ENCODE results near the gene IGSF6.
"Not testable (repeated sequence)": the region's sequence is repeated elsewhere in the genome, so short reads cannot be mapped to it uniquely, and the experiment has no call there.

Gene IGSF6

DNA sequence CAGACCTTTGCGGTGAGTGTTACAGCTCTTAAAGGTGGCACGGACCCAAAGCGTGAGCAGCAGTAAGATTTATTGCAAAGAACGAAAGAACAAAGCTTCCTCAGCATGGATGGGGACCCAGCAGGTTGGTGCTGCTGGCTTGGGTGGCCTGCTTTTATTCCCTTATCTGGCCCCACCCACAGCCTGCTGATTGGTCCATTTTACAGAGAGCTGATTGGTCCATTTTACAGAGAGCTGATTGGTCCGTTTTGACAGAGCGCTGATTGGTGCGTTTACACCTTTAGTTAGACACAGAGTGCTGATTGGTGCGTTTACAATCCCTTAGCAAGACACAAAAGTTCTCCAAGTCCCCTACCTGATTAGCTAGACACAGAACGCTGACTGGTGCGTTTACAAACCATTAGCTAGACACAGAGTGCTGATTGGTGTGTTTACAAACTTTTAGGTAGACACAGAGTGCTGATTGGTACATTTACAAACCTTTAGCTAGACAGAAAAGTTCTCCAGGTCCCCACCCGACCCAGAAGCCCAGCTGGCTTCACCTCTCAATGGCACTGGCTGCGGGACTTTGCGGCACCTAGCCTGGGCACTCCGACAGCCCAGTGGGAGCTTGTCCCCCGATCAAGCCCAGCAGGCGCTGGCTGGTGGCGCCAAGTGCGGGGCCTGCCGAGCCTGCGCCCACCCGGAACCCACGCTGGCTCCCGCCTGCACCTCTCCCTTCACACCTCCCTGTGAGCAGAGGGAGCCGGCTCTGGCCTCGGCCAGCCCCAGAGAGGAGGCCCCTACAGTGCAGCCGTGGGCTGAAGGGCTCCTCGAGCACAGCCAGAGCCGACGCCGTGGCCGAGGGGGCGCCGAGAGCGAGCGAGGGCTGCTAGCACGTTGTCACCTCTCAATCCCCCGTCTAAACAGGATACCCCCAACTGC is 22.5 kb downstream of the IGSF6 start:
- not testable (repeated sequence) for DNase-seq (ENCODE audit: low spot score)

DNA sequence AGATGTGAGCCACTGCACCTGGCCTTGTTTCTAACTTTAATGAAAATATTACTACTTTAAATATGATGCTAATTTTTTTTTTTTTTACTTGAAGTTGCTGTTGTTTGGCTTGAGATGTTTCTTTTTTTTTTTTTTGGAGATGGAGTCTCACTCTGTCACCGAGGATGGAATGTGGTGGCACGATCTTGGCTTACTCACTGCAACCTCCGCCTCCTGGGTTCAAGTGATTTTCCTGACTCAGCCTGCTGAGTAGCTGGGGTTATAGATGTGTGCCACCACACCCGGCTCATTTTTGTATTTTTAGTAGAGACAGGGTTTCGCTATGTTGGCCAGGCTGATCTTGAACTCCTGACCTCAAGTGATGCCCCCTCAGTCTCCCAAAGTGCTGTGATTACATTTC is 23.6 kb downstream of the IGSF6 start:
- DNase-seq (ENCODE audit: low spot score): no peak

DNA sequence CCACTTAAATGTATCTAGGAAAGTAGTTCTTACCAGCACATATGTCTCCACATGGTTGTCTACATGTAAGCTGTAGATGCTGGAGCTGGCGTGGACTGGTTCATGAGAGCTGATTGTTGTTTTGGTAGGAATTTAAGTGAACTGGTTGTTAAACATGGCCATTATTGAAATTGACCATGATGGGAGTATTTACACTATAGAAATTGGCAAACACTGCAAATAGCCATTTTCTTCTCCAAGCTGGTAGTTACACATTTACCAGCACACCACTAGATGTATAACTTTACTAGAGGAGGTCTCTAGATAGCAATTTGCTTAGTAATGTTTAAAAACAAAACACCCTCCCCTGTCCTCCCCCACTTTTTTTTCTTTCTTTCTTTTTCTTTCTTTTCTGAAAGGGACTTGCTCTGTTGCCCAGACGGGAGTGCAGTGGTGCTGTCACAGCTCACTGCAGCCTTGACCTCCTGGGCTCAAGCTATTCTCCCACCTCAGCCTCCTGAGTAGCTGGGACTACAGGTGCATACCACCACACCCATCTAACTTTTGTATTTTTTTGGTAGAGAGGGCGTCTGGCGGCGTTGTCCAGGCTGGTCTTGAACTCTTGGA is 24.2 kb downstream of the IGSF6 start:
- no peak for DNase-seq (ENCODE audit: low spot score)

DNA sequence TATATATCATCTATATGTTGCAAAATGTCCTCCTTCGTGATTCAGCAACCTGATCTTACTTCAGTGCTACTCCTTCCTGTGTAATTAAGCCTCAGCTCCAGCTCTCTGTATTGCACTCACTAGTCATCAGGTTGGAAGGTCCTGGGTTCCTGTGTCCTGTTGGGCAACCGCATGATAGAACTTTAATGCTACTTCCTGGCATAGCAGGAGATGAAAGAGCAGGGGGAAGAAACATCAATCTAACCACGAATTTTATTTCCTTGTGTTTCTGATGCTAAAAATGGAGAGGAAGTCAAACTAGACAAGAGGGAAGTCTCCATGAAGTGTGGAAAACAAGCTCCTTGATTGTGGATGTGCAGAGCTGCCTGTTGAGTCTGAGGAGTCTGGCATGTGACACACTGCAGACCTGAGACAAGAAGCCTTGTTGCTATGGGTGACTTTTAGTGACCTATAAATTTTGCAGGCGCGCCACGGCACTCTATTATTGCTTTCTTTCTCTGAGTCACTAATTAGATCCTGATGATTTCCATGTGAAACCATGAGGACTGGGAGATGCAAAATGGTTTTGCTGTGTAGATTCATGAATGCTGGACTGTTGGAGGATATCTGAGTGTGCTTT is 25.6 kb downstream of the IGSF6 start:
- DNase-seq (ENCODE audit: low spot score): no peak

DNA sequence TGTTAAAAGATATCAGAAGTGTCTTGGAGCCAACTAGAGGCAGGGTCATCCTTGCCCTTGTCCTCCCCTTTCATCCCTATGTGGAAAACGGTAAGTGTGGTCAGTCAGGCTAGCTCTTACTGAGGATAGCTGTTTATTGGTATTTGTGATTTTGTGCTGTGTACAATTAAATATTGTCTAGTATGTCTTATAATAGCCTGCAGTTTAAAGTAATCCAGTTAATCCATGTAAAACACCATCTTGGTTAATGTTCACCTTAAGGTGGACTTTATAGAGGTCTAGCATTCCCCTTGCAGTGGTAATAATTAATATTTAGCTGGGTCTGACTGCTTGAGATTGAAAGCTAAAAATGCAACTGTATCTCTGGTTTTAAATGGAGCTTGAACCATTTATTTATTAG is 27.4 kb downstream of the IGSF6 start:
- DNase-seq (ENCODE audit: low spot score): no peak

DNA sequence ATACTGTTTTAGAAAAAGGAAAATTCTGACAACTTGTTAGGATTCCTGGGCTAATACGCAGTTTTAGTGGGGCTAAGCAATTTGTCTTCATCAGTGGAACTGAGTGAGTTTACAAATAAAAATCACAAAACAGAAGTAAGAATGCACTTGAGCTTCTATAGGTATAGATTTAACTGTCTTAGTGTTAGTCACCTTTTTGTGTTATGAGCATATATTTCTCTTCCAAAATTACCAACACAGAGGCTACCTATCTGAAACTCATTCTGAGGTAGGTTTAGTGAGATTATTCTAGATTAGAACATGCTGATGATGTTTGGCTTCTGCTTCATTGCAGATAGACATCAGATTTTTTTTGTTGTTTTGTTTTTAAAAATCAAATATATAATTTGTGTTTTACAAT is 29.9 kb downstream of the IGSF6 start:
- no peak for DNase-seq (ENCODE audit: low spot score)

DNA sequence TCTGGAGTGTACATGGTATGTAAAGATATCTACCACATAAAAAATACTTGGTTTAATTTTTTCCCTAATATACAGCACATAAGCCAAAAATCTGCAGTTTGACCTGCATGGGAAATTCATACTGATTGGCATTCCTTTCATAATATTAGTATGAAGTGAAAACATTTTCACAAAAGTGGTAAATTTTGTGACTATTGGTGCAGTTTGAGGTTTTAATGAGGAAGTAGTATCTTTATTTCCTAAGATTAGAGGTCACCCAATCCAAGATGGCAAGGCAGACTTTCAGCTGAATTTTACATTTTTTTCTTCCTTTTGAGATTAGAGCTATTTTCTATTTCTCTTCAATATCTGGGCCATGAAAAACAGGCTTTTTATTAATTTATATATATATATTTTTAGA is 31.8 kb downstream of the IGSF6 start:
- DNase-seq (ENCODE audit: low spot score): no peak

DNA sequence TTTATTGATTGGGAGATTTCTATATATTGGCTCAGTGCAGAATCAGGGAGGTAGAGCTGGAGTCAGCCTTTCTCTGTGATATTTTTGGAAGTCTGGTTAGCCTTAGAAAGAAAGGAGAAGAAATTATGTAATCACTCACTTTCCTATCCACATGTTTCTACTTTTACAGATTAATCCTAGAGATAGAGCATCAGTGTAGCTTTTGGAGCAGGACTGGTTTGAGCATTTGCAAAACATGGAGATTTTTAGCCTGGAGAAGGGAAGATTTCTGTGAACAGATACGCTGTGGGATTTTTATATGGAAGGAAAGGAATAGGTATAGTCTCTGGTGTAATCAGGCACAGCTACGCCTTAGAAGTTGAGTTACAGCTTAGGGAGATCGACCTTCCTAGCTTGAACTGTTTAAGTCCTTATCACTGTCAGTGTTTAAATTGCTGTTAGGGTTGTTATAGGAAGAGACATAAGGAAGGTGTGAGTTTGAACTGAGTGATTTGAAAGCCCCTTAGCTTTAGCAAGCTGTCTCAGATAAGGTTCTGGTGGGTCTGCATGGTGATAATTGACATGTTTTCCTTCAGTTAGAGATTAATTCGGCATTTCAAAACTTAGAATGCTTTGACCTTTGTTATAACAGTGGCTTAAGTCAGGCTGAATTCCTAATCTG is 32.5 kb downstream of the IGSF6 start:
- DNase-seq (ENCODE audit: low spot score): no peak

DNA sequence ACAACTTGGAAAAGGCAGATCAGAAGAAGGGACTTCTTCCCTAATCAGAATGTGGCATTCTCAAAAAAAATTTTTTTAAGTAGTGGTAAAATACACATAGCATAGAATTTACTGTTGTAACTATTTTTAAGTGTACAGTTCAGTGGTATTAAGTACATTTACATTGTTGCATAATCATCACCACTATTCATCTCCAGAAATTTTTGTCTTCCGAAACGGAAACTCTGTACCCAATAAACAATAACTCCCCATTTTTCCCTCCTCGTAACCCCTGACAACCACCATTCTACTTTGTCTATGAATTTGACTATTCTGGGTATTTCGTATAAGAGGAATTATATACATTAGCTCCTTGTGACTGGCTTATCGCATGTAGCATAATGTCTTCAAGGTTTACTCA is 34.1 kb downstream of the IGSF6 start:
- DNase-seq (ENCODE audit: low spot score): no peak

DNA sequence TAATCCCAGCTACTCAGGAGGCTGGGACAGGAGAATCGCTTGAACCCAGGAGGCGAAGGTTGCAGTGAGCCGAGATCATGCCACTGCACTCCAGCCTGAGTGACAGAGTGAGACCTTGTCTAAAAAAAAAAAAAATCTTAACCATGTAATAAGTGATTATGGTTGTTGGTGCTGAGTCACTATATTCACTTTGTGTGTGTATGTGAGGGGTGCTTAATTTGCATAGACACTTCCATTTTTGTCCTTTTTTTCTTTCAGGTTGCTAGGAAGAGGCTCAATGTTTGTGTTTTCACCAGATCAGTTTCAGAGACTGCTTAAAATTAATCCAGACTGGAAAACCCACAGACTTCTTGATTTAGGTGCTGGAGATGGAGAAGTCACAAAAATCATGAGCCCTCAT is 34.8 kb downstream of the IGSF6 start:
- DNase-seq (ENCODE audit: low spot score): no peak

DNA sequence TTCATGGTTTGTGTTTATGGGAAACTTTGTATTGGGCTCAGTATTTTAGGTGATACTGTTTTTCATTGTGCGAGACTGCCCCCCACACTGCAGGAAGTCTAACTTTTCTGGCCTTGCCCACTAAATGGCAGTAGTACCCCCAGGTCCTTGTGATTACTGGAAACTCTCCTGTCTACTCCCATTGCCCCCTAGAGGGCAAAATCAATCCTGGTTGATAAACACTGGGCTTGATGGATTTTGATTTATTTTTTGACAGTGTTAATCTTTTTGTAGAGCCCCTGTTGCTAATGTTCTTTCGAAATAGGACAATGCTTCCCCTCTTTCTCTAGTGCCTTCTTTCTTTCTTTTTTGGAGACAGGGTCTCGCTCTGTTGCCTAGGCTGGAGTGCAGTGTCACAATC is 37.5 kb downstream of the IGSF6 start:
- DNase-seq (ENCODE audit: low spot score): no peak

DNA sequence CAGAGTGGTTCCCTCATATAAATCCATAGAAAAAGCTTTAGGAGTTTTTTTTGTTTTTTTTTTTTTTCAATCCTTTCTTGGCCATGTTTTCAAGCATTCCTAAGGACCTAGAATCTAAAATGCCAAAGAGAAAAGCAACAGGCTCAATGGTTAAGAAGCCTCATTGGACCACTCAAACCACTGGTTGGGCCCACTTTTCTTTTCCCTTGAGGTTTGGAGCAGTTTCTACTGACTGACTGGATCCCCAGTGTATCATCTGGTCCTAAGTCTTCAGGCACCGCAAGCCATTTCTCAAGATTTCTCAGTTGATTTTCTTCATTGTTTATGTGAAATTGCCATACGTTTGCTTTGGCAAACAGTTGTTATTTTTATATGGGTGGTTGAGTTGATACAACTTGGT is 38.6 kb downstream of the IGSF6 start:
- no peak for DNase-seq (ENCODE audit: low spot score)

DNA sequence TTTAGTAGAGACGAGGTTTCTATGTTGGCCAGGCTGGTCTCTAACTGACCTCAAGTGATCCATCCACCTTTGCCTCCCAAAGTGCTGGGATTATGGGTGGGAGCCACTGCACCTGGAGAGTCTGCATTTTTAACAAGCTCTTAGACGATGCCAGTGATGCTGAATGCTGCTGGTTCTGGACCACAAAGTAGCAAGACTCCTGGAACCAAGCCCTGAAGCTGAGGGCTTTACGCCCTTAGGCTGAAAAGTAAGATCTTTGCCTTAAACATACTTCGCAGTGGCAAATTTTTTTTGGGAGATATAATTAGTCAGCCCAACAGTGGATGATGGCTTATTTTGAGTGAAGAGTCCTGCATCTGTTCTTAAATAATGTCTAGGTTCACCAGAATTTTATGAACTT is 39.0 kb downstream of the IGSF6 start:
- no peak for DNase-seq (ENCODE audit: low spot score)

DNA sequence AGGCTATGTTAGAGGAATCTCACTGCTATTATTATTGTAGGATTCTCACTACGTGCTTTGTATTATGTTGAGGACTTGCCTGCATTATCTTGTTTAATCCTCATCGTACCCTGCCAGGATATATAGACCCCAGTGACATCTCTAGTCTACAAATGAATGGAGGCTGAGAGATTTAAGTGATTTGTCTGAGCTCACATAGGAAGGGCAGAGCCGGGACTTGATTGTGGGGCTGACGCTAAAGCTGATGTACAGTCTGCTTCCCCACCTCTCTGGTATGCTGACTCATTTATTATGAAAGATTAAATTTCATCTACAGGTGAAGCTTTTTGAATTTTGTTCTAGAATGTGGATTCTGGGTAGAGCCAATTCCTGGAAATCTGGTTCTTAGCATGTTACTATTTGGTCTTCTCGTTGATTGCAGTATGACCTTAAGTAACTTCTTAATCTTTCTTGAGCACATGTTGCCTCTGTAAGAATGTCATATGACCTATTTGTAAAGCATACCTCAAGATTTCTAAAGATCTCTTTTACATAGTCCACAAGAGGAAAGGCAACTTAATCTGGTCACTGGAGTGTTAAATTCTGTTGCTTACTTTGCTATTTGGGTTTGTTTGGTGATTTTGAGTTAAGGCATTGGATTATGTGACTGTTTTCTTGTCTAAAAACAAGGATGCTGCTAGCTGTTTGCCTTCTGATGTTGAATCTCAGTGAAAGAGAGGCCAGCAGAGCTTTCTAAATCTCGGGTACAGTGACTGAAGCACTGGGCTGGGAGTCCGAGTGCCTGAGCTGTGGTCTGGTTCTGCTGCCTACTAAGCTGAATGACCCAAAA is 40.6 kb downstream of the IGSF6 start:
- no peak for DNase-seq (ENCODE audit: low spot score)

DNA sequence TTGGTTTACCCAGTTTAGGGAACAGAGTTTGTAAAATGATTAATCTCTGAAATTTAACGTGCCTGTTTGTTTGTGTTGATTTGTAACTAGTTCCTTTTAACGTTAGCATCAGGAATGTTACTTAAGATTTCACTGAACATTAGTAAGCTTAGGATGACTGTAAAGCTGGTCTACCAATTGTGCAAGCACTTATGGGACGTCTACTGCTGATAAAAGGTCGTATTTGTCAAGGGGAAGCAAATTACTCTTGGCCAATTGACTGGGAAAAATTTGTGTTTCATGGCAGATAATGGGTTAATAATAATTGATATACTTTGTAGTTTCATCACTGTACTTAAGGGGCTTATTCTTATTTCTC is 41.2 kb downstream of the IGSF6 start:
- DNase-seq (ENCODE audit: low spot score): no peak

DNA sequence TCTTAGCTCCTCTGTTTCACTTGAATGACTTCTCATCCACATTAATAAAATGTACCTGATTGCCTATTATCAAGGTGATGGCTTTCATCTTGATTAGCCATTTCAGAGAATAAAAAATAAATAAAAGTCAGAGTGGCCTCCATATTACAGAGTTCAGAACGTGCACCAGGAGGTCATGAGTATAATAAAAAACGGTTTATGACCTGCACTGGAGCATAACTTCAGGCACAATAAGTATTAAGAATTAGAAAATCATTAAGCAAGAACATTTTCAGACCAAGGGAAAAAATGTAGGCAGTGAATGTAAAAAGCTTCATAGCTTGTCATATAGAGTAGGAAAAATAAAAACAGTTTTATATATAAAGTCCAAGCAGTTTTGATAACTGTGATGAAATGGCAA is 41.6 kb downstream of the IGSF6 start:
- DNase-seq (ENCODE audit: low spot score): no peak

DNA sequence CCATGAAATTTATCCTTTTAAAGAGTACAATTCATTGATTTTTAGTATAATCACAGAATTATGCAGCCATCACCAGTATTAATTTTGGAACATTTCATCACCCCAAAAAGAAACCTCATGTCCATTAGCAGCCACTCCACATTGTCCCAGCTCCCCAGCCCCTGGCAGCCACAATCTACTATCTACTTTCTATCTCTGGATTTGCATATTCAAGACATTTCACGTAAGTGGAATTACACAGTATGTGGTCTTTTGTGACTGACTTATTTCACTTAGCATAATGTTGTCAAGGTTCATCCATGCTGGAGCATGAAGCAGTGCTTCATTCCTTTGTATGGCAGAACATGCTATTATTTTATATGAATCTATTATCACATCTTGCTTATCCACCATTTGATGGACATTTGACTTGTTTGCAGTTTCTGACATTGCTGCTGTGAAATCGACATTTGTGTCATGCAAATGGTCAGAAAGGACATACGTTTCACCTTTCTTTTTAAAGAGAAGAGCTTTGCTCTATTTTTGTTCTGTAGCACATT is 42.3 kb downstream of the IGSF6 start:
- DNase-seq (ENCODE audit: low spot score): no peak

DNA sequence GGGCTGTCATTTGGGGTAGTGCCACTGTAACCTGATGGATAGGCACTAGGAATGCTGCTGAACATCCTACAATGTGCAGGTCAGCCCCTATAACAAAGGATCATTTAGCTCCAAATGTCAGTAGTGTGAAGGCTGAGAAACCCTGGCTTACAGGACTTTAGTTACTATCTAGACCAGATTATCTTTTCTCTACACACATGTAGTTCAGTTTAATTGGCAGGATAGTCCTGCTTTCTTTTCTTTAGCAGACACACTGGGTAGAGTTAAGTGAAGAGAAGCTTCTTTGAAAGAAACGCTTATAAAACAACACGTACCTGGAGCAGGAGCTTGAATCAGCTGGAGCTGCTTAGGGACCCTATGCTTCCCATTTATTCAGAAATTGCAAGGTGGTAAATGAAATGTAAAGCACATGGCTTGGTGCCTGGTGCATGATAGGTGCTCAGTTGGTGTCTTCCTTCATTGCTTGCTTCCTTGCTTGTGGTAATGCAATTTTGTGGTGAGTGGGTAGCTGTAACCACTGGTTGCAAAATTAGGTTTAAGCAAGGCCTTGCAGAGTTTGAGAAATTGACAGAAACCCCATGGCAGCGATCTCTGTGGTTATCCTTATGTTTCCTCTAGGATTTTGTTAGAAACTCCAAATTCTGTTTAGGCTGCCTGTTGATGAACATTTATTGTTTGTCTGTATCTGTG is 43.6 kb downstream of the IGSF6 start:
- no peak for DNase-seq (ENCODE audit: low spot score)

DNA sequence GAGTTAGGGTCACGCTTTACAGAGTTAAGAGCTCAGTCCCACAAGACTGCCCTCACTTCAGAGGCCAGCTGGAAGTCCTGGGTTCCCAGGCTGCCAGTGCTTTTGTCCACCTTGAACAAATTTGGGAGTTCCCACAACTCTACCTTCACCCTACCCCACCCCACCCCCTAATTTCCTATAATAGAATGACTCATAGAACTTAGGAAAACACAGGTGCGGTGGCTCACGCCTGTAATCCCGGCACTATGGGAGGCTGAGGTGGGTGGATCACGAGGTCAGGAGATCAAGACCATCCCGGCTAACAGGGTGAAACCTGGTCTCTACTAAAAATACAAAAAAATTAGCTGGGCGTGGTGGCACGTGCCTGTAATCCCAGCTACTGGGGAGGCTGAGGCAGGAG is 46.6 kb downstream of the IGSF6 start:
- DNase-seq (ENCODE audit: low spot score): not testable (repeated sequence)

DNA sequence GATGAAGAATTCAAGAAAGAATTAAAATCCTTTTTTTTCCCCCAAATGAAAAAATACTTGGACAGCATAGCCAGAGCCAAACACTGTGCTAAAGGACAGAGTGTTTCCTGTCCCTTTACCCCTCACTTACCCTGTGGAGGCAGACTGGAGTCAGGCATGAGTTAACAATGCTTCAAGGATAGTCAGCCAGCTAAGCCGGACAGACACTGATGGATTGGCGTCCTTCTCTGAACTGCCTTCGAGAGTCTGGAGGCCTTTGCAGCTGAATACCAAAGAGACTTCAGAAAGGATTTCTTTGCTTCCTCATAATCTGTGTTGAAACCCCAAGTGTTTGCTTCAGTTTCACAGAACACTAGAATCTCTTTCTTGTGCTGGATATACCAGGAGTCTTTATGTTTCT is 48.5 kb downstream of the IGSF6 start:
- no peak for DNase-seq (ENCODE audit: low spot score)

DNA sequence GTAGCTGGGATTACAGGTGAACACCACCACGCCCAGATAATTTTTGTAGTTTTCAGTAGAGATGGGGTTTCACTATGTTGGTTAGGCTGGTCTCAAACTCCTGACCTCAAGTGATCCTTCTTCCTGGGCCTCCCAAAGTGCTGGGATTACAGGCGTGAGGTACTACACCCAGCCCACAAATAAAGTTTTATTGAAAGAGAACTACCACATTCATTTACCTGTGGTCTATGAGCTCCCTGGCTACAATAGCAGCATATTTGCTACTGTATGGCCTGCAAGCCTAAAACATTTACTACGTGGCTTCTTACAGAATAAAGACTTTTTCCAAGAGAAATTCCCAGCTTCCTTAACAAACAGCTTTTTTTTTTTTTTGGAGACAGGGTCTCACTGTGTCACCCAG is 49.6 kb downstream of the IGSF6 start:
- no peak for DNase-seq (ENCODE audit: low spot score)
